Parathyroid adenoma (tissue), 2 donors: ENCODE results near the gene IGFL4.
A peak's percentile ranks its signal among the peaks of the same experiment; 100 is the strongest.

Experiments
- H2AFZ ChIP-seq: fragments of 300-600 bp; sonication (generic); one replicate; pipeline ENCODE4 v1.7.0; 2017; ENCODE audit warnings: antibody characterized with exemption, mild to moderate bottlenecking
- H3K27ac ChIP-seq: fragments of 300-600 bp; sonication (generic); one replicate; pipeline ENCODE4 v1.7.0; 2017
- H3K27me3 ChIP-seq: fragments of 300-600 bp; sonication (generic); one replicate; pipeline ENCODE4 v1.7.0; 2017; ENCODE audit warnings: low read length; ENCODE audit not compliant: control insufficient read depth, insufficient read depth
- H3K36me3 ChIP-seq: fragments of 300-600 bp; sonication (generic); one replicate; pipeline ENCODE4 v1.7.0; 2017; ENCODE audit warnings: low read length; ENCODE audit not compliant: control insufficient read depth, insufficient read depth
- H3K4me1 ChIP-seq: fragments of 300-600 bp; sonication (generic); one replicate; pipeline ENCODE4 v1.7.0; 2017; ENCODE audit warnings: control low read depth
- H3K4me2 ChIP-seq: fragments of 300-600 bp; sonication (generic); one replicate; pipeline ENCODE4 v1.7.0; 2017; ENCODE audit warnings: low read length
- H3K4me3 ChIP-seq: fragments of 300-600 bp; sonication (generic); one replicate; pipeline ENCODE4 v1.7.0; 2017; ENCODE audit warnings: low read depth, low read length
- H3K79me2 ChIP-seq: fragments of 300-600 bp; sonication (generic); one replicate; pipeline ENCODE4 v1.7.0; 2017; ENCODE audit warnings: control low read depth
- H3K9ac ChIP-seq: fragments of 300-600 bp; sonication (generic); one replicate; pipeline ENCODE4 v1.7.0; 2017; ENCODE audit warnings: mild to moderate bottlenecking
- H3K9me3 ChIP-seq: fragments of 300-600 bp; sonication (generic); one replicate; pipeline ENCODE4 v1.7.0; 2017; ENCODE audit warnings: low read length; ENCODE audit not compliant: control insufficient read depth
- TF ChIP-seq, protein P1 (sequence below): fragments of 300-600 bp; sonication (generic); IDR thresholded peaks from one replicate; pipeline ENCODE4 v1.7.0; 2017; ENCODE audit warnings: antibody characterized with exemption, mild to moderate bottlenecking
- donor health status: primary hyperparathyroidism.

IGFL4 gene

DNA sequence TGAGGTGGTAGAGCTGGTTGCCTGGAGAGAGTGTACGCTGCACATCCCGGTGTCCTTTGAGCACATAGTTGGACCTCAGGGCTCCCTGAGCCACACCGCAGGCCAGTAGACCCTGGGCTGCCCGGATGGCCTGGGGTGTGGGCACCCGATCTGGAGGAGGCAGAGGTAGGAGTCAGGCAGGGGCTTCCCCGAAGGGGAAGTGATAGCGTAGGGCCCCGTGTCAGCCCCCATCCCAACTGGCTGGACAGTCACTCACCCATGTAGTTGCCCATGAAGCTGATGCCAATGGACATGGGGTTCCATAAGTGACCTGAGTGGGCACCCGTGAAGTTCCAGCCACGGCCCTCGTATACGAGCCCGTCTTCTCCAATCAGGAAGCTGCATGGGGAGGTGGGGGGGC, 21.5 kb downstream of the IGFL4 start:
- no peak overlapping the region for H3K4me2 ChIP-seq
- H2AFZ ChIP-seq = no peak overlapping the region
- H3K27me3 ChIP-seq = peaks cover 5% of the 10 kb centered on the region
- H3K4me1 ChIP-seq = peaks cover 12% of the 10 kb centered on the region
- no peaks in the 10 kb centered on the region for H3K79me2 ChIP-seq
- TF ChIP-seq, protein P1, sequence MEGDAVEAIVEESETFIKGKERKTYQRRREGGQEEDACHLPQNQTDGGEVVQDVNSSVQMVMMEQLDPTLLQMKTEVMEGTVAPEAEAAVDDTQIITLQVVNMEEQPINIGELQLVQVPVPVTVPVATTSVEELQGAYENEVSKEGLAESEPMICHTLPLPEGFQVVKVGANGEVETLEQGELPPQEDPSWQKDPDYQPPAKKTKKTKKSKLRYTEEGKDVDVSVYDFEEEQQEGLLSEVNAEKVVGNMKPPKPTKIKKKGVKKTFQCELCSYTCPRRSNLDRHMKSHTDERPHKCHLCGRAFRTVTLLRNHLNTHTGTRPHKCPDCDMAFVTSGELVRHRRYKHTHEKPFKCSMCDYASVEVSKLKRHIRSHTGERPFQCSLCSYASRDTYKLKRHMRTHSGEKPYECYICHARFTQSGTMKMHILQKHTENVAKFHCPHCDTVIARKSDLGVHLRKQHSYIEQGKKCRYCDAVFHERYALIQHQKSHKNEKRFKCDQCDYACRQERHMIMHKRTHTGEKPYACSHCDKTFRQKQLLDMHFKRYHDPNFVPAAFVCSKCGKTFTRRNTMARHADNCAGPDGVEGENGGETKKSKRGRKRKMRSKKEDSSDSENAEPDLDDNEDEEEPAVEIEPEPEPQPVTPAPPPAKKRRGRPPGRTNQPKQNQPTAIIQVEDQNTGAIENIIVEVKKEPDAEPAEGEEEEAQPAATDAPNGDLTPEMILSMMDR = no peak
- no peak overlapping the region for H3K27ac ChIP-seq
- H3K4me3 ChIP-seq = no peak overlapping the region
- no peak overlapping the region for H3K9ac ChIP-seq
- no peaks in the 10 kb centered on the region for H3K9me3 ChIP-seq
- H3K36me3 ChIP-seq = no peaks in the 10 kb centered on the region

GRCh38 chr19:46018729-46019251, 22.0 kb downstream of the IGFL4 start:
- H3K79me2 ChIP-seq = no peaks in the 10 kb centered on the region
- H3K36me3 ChIP-seq = no peaks in the 10 kb centered on the region
- no peak overlapping the region for H3K4me2 ChIP-seq
- no peak overlapping the region for H2AFZ ChIP-seq
- peaks cover 12% of the 10 kb centered on the region for H3K4me1 ChIP-seq
- H3K9ac ChIP-seq = no peak overlapping the region
- peaks cover 5% of the 10 kb centered on the region for H3K27me3 ChIP-seq
- H3K27ac ChIP-seq = no peak overlapping the region
- H3K4me3 ChIP-seq = no peak overlapping the region
- no peaks in the 10 kb centered on the region for H3K9me3 ChIP-seq
- TF ChIP-seq, protein P1 = no peak

- peaks cover 12% of the 10 kb centered on the region for H3K4me1 ChIP-seq
- H3K27ac ChIP-seq = no peak overlapping the region
- H3K4me3 ChIP-seq = no peak overlapping the region
- no peaks in the 10 kb centered on the region for H3K36me3 ChIP-seq
- H3K4me2 ChIP-seq = no peak overlapping the region
- no peak overlapping the region for H3K9ac ChIP-seq
- TF ChIP-seq, protein P1 = no peak
- peaks cover 2% of the 10 kb centered on the region for H3K27me3 ChIP-seq
- no peaks in the 10 kb centered on the region for H3K79me2 ChIP-seq
- H3K9me3 ChIP-seq = no peaks in the 10 kb centered on the region
- H2AFZ ChIP-seq = no peak overlapping the region
Measured at GRCh38 chr19:46017874-46018675, 22.7 kb downstream of the IGFL4 start.

- no peak overlapping the region for H3K4me3 ChIP-seq
- no peak overlapping the region for H3K9ac ChIP-seq
- no peaks in the 10 kb centered on the region for H3K27me3 ChIP-seq
- no peaks in the 10 kb centered on the region for H3K9me3 ChIP-seq
- H3K79me2 ChIP-seq = no peaks in the 10 kb centered on the region
- H3K27ac ChIP-seq = no peak overlapping the region
- H2AFZ ChIP-seq = peak overlapping the region; percentile 50
- peaks cover 12% of the 10 kb centered on the region for H3K4me1 ChIP-seq
- no peak overlapping the region for H3K4me2 ChIP-seq
- no peaks in the 10 kb centered on the region for H3K36me3 ChIP-seq
- TF ChIP-seq, protein P1 = no peak
Measured at GRCh38 chr19:46017095-46017429, 23.7 kb downstream of the IGFL4 start.
